GM18870 (cell line): ENCODE results near the gene TCHH.
"Not testable (repeated sequence)": the region's sequence is repeated elsewhere in the genome, so short reads cannot be mapped to it uniquely, and the experiment has no call there.

Experiments used
- ATAC-seq: cut with Tn5 transposase; IDR thresholded peaks from one replicate; pipeline ENCODE4 v1.9.1; 2021; ENCODE audit warnings: moderate library complexity; ENCODE audit not compliant: unreplicated experiment

Gene TCHH

GRCh38 chr1:152111515-152111968 is 3.7 kb downstream of the TCHH start:
- no peak for ATAC-seq

GRCh38 chr1:152110860-152111514 is 4.3 kb downstream of the TCHH start:
- ATAC-seq, result no peak

- ATAC-seq, result no peak
Measured at GRCh38 chr1:152110365-152110859, 4.8 kb downstream of the TCHH start.

- ATAC-seq, result no peak
Measured at GRCh38 chr1:152109998-152110294, 5.3 kb downstream of the TCHH start.

- ATAC-seq, result no peak
Measured at GRCh38 chr1:152109231-152109997, 5.8 kb downstream of the TCHH start.

GRCh38 chr1:152108882-152109222 is 6.4 kb downstream of the TCHH start:
- no peak for ATAC-seq

GRCh38 chr1:152107984-152108881 is 7.0 kb downstream of the TCHH start:
- ATAC-seq, result no peak

GRCh38 chr1:152107031-152107983 is 7.9 kb downstream of the TCHH start:
- no peak for ATAC-seq

- ATAC-seq, result no peak
Measured at GRCh38 chr1:152104854-152105253, 10.4 kb downstream of the TCHH start.

- ATAC-seq, result no peak
Measured at GRCh38 chr1:152096931-152097330, 18.3 kb downstream of the TCHH start.

- ATAC-seq, result no peak
Measured at GRCh38 chr1:152089014-152089674, 26.1 kb downstream of the TCHH start, which contains the start of gene TCHHL1. Gene TCHHL1 (minus strand): TSS chr1:152089064. CDS start chr1:152088143, 921 bp downstream.

- no peak for ATAC-seq
Measured at GRCh38 chr1:152086760-152087159, 28.5 kb downstream of the TCHH start.

GRCh38 chr1:152084853-152085252 is 30.4 kb downstream of the TCHH start:
- no peak for ATAC-seq

- ATAC-seq, result not testable (repeated sequence)
Measured at GRCh38 chr1:152081026-152081425, 34.2 kb downstream of the TCHH start.

- ATAC-seq, result not testable (repeated sequence)
Measured at GRCh38 chr1:152080494-152080893, 34.8 kb downstream of the TCHH start.

- ATAC-seq, result no peak
Measured at GRCh38 chr1:152078831-152079441, 36.3 kb downstream of the TCHH start.

- no peak for ATAC-seq
Measured at GRCh38 chr1:152072311-152072710, 42.9 kb downstream of the TCHH start.

- ATAC-seq, result no peak
Measured at GRCh38 chr1:152071123-152071522, 44.1 kb downstream of the TCHH start.

- ATAC-seq, result no peak
Measured at GRCh38 chr1:152067929-152068328, 47.3 kb downstream of the TCHH start.
